Pons (tissue), 1 donor: Measurements from ENCODE around the gene RAC3.
"Not testable (repeated sequence)": the region's sequence is repeated elsewhere in the genome, so short reads cannot be mapped to it uniquely, and the experiment has no call there.

Source experiments
- DNase-seq: peaks from one replicate; pipeline ENCODE4 v3.0.0-alpha.2; 2016; ENCODE audit warnings: low spot score

The RAC3 gene

DNA sequence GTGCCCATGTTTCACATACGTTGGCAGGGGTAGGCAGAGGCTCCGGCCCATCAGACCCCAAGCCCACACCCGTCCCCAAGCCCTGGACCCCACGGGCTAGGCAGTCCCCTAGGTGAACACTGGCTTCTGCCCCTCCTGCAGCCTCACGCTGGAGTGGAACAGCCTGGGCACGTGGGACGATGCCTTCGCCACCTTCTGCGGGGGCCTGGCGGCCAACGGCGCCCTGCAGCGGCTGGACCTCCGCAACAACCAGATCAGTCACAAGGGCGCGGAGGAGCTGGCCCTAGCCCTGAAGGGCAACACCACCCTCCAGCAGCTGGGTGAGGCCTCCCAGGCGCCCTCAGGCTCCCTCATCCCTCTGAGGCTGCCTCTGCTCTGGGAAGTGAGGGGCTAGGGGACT, 6.6 kb upstream of the RAC3 start:
- DNase-seq: no peak

DNA sequence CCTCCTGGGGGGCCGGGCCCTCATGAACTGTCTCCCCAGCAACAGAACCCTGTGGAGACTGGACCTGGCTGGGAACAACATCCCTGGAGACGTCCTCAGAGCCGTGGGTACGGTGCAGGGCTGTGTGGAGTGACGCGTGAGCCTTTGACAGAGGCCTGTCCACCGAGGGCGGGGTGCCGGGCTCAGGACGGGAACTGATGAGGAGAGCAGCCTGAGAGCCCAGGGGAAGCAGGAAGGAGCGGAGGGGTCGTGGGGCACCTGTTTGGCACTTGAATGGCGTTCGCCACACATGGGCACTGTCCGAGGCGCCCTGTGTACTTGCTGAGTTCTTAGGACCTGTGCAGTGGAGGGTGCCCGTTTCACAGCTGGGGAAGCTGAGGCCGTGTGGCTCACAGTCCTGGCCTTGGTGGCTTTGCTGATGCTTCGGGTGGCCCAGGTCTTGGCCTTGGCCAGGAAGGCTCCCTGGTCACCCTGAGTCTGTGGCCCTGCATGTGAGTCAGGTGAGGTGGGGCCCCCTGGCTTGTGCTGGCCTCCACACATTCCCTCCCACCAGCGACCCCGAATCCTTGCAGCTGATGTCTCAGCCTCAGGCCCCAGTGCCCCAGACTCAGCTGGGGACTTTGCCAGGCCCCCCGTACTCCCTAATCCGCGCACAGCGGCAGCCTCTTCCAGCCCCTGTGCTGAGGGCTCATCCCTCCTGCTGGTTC, 5.9 kb upstream of the RAC3 start:
- no peak for DNase-seq

DNA sequence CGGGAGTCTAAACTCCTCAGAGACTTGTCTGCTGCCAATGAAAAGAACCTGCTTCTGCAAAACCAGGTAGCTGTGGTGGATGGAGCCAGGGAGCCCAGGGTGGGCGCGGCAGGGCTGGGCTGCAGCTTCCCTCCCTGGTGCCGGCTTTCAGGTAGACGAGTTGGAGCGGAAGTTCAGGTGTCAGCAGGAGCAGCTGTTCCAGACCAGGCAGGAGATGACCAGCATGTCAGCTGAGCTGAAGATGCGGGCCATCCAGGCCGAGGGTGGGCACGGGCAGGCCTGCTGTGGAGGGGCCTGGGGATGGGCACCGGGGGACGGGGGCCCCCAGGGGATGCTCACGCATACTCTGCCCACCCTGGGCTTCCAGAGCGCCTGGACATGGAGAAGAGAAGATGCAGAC, 3.2 kb upstream of the RAC3 start:
- DNase-seq: no peak

DNA sequence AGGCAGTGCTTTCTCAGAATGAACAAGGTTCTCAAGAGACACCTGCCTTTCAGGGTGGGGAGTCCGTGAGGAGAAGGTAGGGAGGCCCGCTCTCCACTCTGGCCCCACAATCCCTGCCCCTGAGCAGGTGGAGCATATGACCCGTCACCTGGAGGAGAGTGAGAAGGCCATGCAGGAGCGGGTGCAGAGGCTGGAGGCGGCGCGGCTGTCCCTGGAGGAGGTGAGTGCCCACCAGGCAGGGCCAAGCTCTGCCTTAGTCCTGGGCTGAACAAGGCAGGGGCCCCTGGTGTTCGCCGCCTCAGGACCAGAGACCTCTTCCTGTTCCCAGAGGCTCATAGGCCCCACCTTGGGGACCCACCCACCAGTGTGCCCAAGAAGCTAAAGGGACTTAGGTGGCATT, 2.5 kb upstream of the RAC3 start:
- DNase-seq: no peak

DNA sequence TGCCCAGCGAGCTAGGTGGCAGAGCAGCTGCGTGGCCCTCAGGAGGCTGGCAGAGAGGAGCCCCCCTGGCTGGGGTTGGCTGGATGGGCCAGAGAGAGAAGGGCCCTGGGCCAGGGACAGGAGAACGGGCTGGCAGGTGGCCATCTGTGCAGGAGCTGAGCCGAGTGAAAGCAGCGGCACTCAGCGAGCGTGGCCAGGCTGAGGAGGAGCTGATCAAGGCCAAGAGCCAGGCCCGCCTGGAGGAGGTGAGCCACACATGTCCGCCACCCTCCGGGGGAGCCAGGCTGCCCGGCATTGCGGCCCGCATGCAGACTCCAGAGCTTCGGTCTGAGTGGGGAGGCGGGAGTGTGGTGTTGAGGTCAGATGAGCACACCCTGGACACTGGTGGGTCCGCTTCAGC, 2.1 kb upstream of the RAC3 start:
- DNase-seq: no peak

DNA sequence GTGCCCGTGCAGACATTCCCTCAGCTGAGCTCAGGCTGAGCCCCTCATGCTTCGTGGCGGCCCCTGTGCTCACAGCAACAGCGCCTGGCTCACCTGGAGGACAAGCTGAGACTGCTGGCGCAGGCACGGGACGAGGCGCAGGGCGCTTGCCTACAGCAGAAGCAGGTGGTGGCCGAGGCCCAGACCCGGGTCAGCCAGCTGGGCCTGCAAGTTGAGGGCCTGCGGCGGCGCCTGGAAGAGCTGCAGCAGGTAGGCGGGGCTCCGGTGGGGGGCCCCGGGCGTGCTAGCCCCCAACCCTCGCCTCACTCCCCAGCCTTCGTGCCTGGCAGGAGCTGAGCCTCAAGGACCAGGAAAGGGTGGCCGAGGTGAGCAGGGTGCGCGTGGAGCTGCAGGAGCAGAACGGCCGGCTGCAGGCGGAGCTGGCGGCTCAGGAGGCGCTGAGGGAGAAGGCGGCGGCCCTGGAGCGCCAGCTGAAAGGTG, 1.4 kb upstream of the RAC3 start:
- no peak for DNase-seq

DNA sequence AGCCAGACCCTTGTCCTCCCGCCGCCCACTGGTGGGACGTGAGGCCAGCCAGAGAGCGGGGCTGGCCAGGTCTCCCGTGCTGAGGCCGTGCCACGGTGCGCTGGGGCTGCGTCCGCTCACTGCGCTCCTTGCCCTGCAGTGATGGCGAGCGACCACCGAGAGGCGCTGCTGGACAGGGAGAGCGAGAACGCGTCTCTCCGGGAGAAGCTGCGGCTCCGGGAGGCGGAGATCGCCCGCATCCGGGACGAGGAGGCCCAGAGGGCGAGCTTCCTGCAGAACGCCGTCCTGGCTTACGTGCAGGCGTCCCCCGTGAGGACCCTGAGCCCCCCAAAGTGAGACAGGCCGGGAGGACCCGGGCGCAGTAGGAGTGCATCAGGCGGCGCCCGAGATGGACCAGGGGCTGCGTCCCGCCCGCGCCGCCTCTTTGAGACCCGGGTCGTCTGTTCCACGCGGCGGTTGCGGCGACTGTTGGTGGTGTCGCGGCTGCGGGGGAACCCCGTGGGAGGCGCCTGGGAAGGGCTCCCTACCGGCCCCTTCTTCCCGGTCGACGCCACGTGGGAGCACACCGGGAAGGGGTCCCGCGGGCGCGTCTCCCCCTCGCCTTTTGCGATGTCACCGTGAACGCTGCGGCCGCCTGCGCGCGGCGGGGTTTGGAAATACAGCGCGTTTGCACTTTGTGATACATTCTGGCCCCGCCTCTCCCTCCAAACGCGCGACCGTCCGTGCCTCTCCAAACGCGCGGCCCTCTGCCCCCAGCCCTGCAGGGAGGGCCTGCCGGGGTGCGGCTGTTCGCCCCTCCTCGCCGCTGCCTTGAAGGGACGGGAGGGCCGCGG, 792 bp upstream of the RAC3 start:
- DNase-seq: peak; percentile 56

DNA sequence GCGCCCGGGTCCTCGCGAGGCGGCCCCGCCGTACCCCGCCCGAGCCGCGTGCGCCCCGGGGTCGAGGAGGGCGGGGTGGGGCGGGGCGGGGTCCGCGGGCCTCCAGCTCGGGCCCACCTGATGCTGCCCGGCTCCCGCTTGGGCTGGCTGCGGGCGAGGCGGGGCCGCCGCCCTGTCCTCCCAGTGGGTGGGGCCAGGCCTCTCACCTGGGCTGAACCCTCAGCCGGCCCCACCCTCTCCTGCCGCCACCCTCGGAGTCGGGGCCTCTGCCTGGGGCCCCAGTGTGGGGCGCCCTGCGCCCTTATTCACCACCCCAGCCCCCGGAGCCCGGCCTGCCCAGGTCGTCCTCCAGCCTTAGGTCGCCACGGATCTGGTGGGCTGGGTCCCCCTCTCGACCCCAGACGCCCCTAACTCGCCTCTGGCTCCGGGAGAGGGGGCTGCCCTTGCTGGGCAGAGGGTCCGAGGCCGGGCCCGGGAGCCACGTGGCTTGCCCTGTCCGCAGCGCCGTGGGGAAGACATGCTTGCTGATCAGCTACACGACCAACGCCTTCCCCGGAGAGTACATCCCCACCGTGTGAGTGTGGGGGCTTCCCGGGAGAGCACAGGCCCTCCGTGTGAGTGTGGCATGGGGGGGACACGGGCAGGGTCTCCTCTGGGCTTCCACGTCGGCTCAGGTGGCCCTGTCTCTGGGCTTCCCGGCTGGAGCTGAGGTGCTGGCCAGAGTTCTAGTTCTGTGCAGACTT, 578 bp downstream of the RAC3 start:
- no peak for DNase-seq

DNA sequence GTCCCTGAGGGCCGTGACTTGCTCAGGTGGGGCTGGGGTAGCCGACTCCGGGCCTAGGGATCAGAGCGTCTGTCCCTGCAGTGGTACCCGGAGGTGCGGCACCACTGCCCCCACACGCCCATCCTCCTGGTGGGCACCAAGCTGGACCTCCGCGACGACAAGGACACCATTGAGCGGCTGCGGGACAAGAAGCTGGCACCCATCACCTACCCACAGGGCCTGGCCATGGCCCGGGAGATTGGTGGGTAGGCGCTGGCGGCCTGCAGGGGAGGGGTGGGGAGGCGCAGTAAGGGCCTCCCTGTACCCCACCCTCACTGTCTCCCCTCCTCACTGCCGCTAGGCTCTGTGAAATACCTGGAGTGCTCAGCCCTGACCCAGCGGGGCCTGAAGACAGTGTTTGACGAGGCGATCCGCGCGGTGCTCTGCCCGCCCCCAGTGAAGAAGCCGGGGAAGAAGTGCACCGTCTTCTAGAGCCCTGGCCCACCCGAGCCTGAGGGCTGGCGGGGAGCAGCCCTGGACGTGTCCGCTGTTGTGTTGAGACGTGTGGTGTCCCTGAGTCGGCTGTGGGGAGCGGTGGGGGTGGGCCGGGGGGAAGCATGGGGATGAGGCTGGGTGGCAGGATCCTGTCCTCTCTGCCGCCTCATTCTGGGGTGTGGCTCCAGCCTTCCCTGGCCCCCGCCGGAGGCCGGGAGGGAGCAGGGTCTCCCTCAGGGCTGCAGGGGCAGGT, 2.0 kb downstream of the RAC3 start:
- DNase-seq: no peak

DNA sequence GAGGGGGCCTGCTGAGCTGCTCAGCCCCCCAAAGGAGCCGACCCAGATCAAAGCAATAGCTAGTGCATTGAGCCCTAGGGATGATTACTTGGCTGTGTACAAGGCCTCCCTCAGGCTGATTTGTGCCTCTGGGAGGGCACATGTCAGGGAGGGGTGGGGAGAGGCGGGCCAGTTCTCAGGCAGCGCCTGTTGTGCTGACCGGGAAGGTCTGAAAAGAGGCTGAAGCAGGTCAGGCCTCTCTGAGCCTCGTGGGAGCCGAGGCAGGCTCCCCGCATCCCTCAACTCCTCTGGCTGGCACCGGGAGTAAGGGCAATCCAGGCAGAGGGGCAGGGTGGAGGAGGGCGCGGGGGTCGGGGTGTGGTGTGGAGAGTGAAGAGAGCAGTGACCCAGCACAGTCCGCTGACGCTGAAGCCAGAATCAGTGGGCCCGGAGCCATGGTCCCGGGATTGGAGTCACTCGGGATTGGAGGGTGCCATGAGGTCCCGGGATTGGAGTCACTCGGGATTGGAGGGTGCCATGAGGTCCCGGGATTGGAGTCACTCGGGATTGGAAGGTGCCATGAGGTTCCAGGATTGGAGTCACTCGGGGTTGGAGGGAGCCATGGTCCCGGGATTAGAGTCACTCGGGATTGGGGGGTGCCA, 3.0 kb downstream of the RAC3 start:
- no peak for DNase-seq

DNA sequence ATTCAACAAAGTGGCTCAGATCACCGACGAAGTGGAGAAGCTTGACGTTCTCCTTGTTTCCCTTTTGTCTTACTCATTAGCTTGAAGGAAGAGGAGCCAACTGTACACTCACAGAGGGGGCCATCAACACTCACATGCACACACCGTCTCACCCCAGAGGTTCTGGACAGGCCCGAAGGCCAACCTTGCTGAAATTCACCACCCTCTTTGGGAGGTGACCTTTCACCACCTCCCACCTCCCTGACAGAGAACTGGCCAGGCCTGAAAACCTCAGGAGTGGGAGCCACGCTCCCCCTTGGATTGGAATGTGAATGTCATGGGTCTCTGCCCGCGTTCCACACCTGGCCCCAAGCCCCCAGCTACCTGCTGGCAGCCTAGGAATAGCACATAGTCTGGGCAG, 4.0 kb downstream of the RAC3 start:
- no peak for DNase-seq

DNA sequence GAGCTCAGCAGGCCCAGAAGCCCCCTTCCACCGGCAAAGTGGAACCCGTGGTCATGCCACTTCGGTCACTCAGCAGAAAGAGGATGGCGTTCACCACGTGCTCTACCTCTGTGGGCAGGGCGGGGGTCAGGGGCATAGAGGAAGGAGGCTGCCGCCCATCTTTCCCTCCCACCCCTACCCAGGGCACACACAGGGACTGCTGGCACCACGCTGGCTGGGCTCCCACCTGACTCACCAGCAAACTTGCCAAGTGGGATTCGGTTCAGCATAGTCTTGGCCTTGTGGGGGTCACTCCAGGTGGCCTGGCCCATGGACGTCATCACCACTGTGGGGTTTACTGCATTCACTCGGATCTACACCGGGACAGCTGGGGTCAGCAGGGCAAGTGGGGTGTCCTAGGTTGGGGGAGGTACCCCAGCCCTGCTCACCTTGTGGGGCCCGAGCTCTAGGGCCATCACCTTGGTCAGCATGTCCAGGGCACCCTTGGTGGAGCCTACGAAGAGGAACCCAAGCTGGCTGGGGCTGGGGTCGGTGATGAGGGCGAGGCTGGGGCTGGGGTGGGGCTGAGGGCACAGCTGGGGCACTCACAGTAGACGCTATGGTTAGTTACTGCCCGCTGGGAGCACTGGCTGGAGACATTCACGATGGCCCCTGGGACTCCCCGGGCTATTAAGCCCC, 4.6 kb downstream of the RAC3 start:
- no peak for DNase-seq

DNA sequence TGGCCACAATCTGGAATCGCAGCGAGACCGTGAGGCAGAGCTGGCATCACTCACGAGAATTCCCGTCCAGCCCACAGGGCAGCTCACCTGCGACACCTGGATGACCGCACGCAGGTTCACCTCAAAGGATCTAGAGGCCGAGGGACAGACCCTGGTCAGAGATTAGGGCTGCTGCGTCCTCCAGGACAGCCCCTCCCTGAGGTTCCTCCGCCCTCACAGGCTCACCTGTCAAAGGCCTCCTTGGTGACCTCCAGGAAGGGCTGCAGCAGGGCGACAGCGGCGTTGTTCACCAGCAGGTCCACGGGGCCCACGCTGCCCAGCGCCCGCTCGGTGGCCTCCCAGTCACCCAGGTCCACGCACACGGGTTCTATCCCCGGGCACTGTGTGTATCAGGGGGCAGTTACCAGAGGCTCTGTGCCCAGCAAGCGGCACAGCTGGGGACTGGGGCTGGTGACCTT, 5.2 kb downstream of the RAC3 start:
- no peak for DNase-seq

DNA sequence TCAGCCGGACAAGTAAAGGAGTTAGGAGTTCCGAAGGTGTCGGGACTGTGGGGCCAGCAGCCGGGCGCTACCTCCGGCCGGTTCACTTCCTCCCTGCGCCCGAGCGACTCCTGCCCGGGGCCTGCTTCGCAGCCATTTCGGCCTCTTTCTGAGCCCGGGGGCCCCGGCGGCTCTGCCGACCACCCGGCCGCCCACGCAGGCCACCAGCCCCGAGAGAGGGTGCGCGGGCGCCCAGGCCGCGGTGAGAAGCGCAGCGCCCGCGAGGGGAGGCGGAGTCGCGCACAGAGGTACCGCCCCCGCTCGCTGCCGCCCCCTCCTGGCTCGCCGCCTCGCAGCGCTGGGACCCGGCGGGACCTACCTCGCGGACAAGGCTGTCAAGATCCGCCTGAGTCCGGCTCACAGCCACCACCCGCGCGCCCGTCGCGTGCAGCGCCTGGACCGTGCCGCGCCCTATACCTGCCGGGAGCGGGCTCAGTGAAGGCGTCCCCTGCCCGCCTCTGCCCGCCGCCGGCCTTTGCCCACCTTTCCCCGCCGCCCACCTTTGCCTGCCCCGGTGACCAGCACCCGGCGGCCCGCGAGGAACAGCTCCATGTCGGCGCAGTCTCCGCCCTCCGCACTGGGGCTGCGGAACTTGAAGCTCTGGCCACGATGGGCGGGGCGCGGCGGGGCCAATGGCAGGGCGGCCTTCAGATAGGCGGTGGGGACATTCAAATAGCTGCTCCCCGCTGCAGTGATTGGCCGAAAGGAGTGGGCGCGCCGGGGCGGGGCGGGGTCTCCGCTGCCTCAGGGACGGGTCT, 5.8 kb downstream of the RAC3 start, which contains the start of gene DCXR:
DCXR (minus strand) TSS at position 606 of the 797 bp plus-strand sequence; CDS start at position 591, 15 bp downstream.
- peak; percentile 94 for DNase-seq

DNA sequence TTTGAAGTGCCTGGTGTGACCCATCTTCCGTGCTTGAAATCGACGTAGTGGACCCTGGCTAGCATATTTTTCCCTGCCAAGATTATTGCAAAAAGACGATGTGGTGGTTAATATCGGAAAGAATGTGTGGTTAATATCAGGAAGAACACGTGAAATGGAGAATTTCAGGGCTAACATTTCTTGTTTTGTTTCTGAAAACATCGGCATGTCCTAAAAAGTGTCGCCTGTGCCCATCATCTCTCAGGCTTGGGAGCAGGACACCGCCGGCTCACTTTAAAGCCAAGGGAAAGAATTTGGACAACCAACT, 6.4 kb downstream of the RAC3 start:
- no peak for DNase-seq

DNA sequence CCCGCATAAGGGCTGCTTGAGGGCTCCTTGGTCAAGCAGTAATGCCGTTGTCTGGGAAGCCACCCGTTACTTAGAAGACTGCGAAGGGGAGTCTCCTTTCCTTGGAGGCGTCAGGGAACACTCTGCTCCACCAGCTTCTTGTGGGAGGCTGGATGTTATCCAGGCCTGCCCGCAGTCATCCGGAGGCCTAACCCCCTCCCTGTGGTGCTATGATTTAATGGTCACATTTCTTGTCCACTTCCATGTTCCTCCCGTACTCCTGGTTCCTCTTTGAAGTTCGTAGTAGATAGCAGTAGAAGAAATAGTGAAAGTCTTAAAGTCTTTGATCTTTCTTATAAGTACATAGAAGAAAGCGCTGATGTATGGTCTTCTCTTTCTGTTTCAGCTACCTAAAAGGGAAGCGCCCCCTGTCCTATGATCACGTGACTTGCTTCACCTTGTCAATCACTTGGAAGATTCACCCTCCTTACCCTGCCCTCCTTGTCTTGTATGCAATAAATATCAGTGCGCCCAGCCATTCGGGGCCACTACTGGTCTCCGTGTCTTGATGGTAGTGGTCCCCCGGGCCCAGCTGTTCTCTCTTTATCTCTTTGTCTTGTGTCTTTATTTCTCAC, 7.4 kb downstream of the RAC3 start:
- not testable (repeated sequence) for DNase-seq

DNA sequence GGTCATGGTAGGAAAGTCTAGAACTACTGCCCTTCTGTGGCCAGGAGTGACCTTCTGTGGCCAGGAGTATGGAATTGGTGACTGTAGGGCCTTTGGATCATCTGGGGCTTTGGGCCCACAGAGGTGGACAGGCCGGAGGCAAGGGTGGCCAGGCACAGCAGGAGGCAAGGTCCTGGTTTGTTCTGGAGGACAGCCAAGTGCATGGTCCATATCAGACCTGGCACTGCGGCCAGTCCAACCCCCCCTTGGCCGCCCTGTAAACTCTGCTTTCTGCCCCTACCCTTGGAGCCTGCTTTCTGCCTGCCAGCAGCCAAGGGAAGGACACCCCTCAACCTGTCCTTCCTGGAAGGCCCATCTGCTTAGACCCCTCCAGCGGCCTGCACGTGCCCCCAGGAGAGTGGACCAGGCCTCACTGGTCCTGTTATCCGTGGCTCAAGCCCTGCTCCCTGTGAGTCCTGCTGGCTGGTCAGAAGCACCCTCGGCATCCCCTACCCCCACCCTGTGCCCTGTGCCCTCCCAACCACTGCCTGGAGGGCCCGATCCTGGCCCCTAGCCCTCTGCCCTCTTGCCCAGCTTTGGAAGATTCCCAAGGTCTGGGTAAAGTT, 8.3 kb downstream of the RAC3 start:
- DNase-seq: no peak

DNA sequence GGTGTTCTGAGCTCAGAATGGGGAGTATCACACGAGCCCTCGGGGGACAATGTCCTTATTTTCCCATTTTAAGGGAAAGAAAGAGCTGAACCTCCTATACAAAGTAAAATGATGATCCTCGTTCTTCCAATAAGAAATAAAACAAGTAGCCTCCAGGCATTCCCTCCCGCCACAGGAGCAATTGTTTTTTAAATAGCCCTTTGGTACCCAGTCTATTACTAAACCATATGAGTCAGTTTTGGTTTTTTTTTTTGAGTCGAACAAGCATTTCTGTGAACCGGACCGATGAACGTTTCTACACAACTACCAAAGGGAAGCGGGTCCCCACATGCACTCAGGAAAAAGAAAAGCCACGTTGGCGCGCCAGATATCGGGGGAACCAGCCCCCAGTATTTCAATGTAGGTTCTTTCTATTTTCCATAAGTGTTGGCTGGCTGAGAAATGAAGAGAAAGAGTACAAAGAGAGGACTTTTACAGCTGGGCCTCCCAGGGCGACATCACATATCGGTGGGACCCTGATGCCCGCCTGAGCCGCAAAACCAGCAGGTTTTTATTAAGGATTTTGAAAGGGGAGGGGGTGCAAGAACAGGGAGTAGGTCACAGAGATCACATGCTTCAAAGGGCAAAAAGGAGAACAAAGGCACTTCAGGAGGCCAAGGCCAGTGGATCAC, 9.8 kb downstream of the RAC3 start:
- no peak for DNase-seq

DNA sequence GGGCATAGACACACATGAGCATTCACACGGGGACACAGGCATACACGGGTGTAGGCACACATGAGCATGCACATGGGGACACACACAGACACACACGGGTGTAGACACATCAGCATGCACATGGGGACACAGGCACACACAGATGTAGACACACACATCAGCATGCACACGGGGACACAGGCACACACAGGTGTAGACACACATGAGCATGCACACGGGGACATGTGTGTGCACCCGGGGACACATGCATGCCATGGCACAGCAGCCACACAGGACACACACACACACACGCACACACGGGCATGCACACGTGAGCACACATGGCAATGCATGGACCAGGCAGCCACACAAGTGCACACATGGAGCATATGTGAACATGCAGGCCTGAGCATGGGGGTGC, 11.2 kb downstream of the RAC3 start:
- DNase-seq: no peak
